MM.1S (cell line): ENCODE results near the gene FOXB1.

Experiments used
- DNase-seq: peaks from one replicate; pipeline ENCODE4 v3.0.0-alpha.2; 2015
- H2AFZ ChIP-seq: fragments of 300-600 bp; sonication (generic); 2 replicates; pipeline ENCODE4 v1.6.0; 2016; ENCODE audit warnings: antibody characterized with exemption, low read length
- H3F3A ChIP-seq: fragments of 300-600 bp; sonication (generic); 2 replicates; pipeline ENCODE4 v1.6.1; 2016; ENCODE audit warnings: mild to moderate bottlenecking, antibody characterized with exemption, low read length, moderate library complexity, mixed read lengths; ENCODE audit not compliant: insufficient read depth
- H3K27ac ChIP-seq: fragments of 300-600 bp; sonication (generic); 2 replicates; pipeline ENCODE4 v1.5.1; 2016; ENCODE audit warnings: mild to moderate bottlenecking, low read length
- H3K27me3 ChIP-seq: fragments of 300-600 bp; sonication (generic); replicated peaks from 2 replicates; pipeline ENCODE4 v1.6.0; 2016; ENCODE audit warnings: low read length; ENCODE audit not compliant: insufficient read depth
- H3K36me3 ChIP-seq: fragments of 300-600 bp; sonication (generic); replicated peaks from 2 replicates; pipeline ENCODE4 v1.6.1; 2016; ENCODE audit warnings: mild to moderate bottlenecking, low read length, mixed read lengths; ENCODE audit not compliant: insufficient read depth
- H3K4me1 ChIP-seq: fragments of 300-600 bp; sonication (generic); 2 replicates; pipeline ENCODE4 v1.6.1; 2016; ENCODE audit warnings: low read length, mixed read lengths
- H3K4me2 ChIP-seq: fragments of 300-600 bp; sonication (generic); 2 replicates; pipeline ENCODE4 v1.6.0; 2016; ENCODE audit warnings: low read depth, low read length
- H3K4me3 ChIP-seq: fragments of 300-600 bp; sonication (generic); 2 replicates; pipeline ENCODE4 v1.5.1; 2016; ENCODE audit warnings: low read length, mixed read lengths
- H3K79me2 ChIP-seq: fragments of 300-600 bp; sonication (generic); 2 replicates; pipeline ENCODE4 v1.6.1; 2016; ENCODE audit warnings: mixed run types, low read length, mixed read lengths
- H3K9ac ChIP-seq: fragments of 300-600 bp; sonication (generic); 2 replicates; pipeline ENCODE4 v1.6.1; 2016; ENCODE audit warnings: low read length, mixed read lengths
- H3K9me2 ChIP-seq: fragments of 300-600 bp; sonication (generic); replicated peaks from 2 replicates; pipeline ENCODE4 v1.6.1; 2016; ENCODE audit warnings: mild to moderate bottlenecking, low read length, mixed read lengths; ENCODE audit not compliant: insufficient read depth
- H3K9me3 ChIP-seq: fragments of 300-600 bp; sonication (generic); replicated peaks from 2 replicates; pipeline ENCODE4 v1.6.1; 2016; ENCODE audit warnings: mild to moderate bottlenecking, low read length, mixed read lengths; ENCODE audit not compliant: insufficient read depth
- H4K20me1 ChIP-seq: fragments of 300-600 bp; sonication (generic); 2 replicates; pipeline ENCODE4 v1.6.1; 2016; ENCODE audit warnings: mild to moderate bottlenecking, low read length, moderate library complexity, mixed read lengths; ENCODE audit not compliant: insufficient read depth
- EZH2 ChIP-seq: fragments of 300-600 bp; sonication (generic); optimal IDR thresholded peaks from 2 replicates; pipeline ENCODE3; 2017; ENCODE audit warnings: low read depth, mild to moderate bottlenecking, antibody characterized with exemption, low read length, mixed read lengths
- EZH2phosphoT487 ChIP-seq: fragments of 300-600 bp; sonication (generic); IDR thresholded peaks from 2 replicates; pipeline ENCODE4 v1.6.1; 2018; ENCODE audit warnings: antibody characterized with exemption, low read length
- TF ChIP-seq, protein P1 (sequence below): fragments of 300-600 bp; sonication (generic); IDR thresholded peaks from 2 replicates; pipeline ENCODE4 v1.5.1; 2016; ENCODE audit warnings: antibody characterized with exemption, low read length, mixed read lengths

The FOXB1 gene

DNA sequence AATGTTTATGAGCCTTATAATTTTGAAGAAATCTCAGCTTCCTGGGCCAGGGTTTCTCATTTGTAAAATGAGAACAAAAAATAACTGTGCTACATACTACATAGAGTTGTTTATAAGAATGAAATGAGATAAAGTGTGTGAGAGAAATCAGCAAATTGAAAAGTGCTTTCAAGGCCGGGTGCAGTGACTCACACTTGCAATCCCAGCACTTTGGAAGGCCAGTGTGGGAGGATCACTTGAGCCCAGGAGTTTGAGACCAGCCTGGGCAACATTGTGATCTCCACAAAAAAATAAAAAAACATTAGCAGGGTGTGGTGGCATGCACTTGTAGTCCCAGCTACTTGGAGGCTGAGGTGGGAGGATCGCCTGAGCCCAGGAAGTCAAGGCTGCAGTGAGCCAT, 22.4 kb downstream of the FOXB1 start:
- Histone ChIP-seq H3K9me2 (no peaks in the 10 kb centered on the region), H3K27ac (no peak overlapping the region), H3K9ac (no peak overlapping the region), H4K20me1 (no peaks in the 10 kb centered on the region), H3K79me2 (no peaks in the 10 kb centered on the region), H3K36me3 (no peaks in the 10 kb centered on the region), H3K27me3 (no peaks in the 10 kb centered on the region), H3K4me2 (no peak overlapping the region), H3K9me3 (no peaks in the 10 kb centered on the region), H3K4me1 (no peaks in the 10 kb centered on the region), H3F3A (no peaks in the 10 kb centered on the region), H3K4me3 (no peak overlapping the region), H2AFZ (no peak overlapping the region)
- no peak for DNase-seq
- TF ChIP-seq EZH2 (no peak), EZH2phosphoT487 (no peak)
- TF ChIP-seq, protein P1, sequence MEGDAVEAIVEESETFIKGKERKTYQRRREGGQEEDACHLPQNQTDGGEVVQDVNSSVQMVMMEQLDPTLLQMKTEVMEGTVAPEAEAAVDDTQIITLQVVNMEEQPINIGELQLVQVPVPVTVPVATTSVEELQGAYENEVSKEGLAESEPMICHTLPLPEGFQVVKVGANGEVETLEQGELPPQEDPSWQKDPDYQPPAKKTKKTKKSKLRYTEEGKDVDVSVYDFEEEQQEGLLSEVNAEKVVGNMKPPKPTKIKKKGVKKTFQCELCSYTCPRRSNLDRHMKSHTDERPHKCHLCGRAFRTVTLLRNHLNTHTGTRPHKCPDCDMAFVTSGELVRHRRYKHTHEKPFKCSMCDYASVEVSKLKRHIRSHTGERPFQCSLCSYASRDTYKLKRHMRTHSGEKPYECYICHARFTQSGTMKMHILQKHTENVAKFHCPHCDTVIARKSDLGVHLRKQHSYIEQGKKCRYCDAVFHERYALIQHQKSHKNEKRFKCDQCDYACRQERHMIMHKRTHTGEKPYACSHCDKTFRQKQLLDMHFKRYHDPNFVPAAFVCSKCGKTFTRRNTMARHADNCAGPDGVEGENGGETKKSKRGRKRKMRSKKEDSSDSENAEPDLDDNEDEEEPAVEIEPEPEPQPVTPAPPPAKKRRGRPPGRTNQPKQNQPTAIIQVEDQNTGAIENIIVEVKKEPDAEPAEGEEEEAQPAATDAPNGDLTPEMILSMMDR, result no peak

DNA sequence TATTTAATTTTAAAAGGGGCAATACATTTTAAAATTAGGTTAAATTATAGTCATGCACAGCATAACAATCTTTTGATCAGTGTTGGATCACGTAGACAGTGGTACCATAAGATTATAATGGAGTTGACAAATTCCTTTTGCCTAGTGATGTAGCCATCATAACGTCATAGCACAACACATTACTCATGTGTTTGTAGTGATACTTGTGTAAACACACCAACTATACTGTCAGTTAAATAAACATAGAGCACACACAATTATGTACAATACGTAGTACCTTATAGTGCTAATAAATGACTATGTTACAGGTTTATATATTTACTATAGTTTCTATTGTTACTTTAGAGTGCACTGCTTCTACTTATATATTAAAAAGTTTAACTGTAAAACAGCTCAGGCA, 31.2 kb downstream of the FOXB1 start:
- TF ChIP-seq EZH2, result no peak
- TF ChIP-seq, protein P1, result no peak
- no peak for TF ChIP-seq EZH2phosphoT487
- Histone ChIP-seq H3F3A (no peaks in the 10 kb centered on the region), H3K27ac (no peak overlapping the region), H2AFZ (no peak overlapping the region), H4K20me1 (no peaks in the 10 kb centered on the region), H3K4me1 (no peaks in the 10 kb centered on the region), H3K36me3 (no peaks in the 10 kb centered on the region), H3K9me2 (no peaks in the 10 kb centered on the region; the same call in 1 of the 2 replicates), H3K4me3 (no peak overlapping the region), H3K9ac (no peak overlapping the region), H3K79me2 (no peaks in the 10 kb centered on the region), H3K27me3 (no peaks in the 10 kb centered on the region), H3K9me3 (no peaks in the 10 kb centered on the region), H3K4me2 (no peak overlapping the region)
- no peak for DNase-seq

DNA sequence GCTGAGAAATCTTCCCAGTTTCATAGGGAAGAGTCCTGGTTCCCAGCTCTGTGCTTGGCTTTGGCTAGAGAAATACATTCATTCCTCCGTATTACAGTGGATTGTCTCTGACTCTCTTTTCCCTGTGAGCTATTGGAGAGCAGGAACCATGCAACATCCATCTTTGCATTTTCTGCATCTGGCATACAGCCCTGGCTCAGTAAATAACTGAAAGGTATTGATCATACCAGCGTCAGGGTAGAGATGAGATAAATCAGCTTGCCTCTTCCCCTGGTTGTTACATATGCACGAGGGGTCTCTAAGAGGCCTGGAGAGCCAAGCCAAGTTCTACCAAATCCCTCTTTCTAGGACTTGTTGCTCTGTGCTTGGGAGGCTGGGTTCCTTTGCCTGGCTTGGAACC, 35.2 kb downstream of the FOXB1 start:
- Histone ChIP-seq H3F3A (no peaks in the 10 kb centered on the region), H3K79me2 (no peaks in the 10 kb centered on the region), H4K20me1 (no peaks in the 10 kb centered on the region), H3K27ac (no peak overlapping the region), H3K9ac (no peak overlapping the region), H3K4me3 (no peak overlapping the region), H3K9me2 (no peaks in the 10 kb centered on the region), H3K4me1 (0 out of 2 replicates have a peak, but pooled peaks cover 1% of the 10 kb centered on the region), H3K4me2 (no peak overlapping the region), H2AFZ (no peak overlapping the region), H3K9me3 (no peaks in the 10 kb centered on the region), H3K27me3 (no peaks in the 10 kb centered on the region), H3K36me3 (no peaks in the 10 kb centered on the region)
- DNase-seq, result no peak
- no peak for TF ChIP-seq EZH2
- TF ChIP-seq, protein P1, result no peak
- no peak for TF ChIP-seq EZH2phosphoT487
